ENCODE measurements around the gene MRAP. TPM values are rescaled to one million over a fixed set of nuclear protein-coding genes. Genes with fewer than 3 reads are reported as not detected.

Gene MRAP
- total RNA-seq, 2 donors from 2014 or later: not detected

DNA sequence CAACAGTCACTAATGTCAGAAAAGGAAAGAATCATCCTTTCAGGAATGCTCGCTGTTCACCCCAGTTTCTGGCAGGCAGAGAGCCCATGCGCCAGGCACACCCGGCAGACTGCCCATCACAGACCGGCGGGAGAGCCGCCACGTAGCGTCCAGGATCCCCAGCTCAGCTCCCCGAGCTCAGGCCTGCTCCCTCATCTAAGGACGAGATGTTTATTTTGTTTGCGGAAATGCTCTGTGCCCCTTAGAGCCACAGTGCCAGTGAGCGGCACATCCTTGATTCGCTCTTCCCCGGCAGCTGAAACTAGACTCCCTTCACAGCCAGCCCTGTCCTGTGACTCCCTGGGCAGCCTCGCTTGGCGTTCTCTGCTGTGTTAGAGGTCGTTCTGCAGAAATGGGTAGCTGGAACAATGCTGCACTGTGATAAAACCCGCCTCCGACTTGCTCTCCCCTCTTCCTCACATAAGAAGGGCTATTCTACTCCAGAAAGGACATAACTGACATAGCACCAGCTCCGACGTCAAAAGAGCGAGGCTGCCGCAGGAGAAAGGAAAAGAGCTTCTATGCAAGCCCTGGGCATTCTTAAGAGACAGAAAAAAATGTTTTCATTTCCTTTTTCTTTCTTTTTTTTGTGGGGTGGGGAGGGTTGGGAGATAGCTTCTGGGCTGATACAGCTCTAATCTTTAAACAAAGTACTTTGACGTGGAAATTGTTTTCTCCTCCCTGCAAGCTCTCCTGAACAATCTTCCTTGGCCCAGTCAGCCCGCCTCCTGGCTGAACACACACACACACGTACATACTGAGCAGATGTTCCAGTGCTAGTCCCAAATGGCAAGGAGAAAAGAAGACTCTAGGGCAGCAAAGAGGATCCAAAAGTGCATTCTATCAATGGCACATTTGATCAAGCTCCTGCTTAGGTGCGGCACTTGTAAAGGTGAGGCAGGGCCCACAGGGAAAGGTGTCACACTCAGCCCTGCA is 37.2 kb downstream of the MRAP start:
- intact Hi-C loops (cut with DNase I): no loop called here
- Histone ChIP-seq H3K4me3 (no peak overlapping the region), H3K36me3 (peaks cover 7% of the 10 kb centered on the region), H3K27me3 (no peaks in the 10 kb centered on the region), H3K9me3 (no peaks in the 10 kb centered on the region), H3K9ac (ENCODE audit: low read depth in 2 of 2, low read length in 2 of 2) (no peak overlapping the region), H3K27ac (no peak overlapping the region), H3K4me1 (no peaks in the 10 kb centered on the region)
- DNase-seq: no peak
- no peak for TF ChIP-seq CTCF (IDR thresholded peaks at IDR 0.05)

DNA sequence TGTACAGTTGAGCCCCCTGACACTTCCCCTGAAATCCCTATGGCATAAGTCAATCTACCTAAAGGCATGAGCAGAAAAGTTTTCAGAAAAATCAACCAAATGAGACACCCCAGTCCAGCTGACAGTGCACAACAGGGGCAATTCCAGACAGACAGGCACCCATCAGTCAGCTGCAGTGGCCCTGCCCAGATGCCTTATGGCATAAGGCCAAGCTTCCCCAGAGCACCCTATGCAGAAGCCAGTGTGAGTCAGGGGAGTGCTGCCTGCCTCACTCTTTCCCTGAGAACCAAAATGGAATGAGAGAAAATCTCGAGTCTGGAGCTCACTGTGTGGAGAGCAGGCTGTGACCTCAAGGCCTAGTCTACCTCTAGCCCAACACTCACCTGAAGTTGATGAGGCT is 38.1 kb downstream of the MRAP start:
- intact Hi-C loops (cut with DNase I): no loop called here
- no peak overlapping the region for H3K9ac ChIP-seq (ENCODE audit: low read depth in 2 of 2, low read length in 2 of 2)
- H3K27me3 ChIP-seq: no peaks in the 10 kb centered on the region

GRCh38 chr21:32337206-32337605 is 38.6 kb downstream of the MRAP start:
- Histone ChIP-seq H3K36me3 (peaks cover 7% of the 10 kb centered on the region), H3K27ac (no peak overlapping the region), H3K9me3 (no peaks in the 10 kb centered on the region), H3K4me3 (no peak overlapping the region), H3K27me3 (no peaks in the 10 kb centered on the region), H3K4me1 (no peaks in the 10 kb centered on the region), H3K9ac (ENCODE audit: low read depth in 2 of 2, low read length in 2 of 2) (no peak overlapping the region)
- intact Hi-C loops (cut with DNase I): no loop called here
- no peak for DNase-seq
- no peak for TF ChIP-seq CTCF (IDR thresholded peaks at IDR 0.05)

More for the DNA sequence above, 38.1 kb downstream of the MRAP start:
- Histone ChIP-seq H3K4me1 (no peaks in the 10 kb centered on the region), H3K27ac (no peak overlapping the region), H3K36me3 (peaks cover 7% of the 10 kb centered on the region), H3K4me3 (no peak overlapping the region), H3K9me3 (no peaks in the 10 kb centered on the region)
- DNase-seq: no peak
- TF ChIP-seq CTCF (IDR thresholded peaks at IDR 0.05): no peak

DNA sequence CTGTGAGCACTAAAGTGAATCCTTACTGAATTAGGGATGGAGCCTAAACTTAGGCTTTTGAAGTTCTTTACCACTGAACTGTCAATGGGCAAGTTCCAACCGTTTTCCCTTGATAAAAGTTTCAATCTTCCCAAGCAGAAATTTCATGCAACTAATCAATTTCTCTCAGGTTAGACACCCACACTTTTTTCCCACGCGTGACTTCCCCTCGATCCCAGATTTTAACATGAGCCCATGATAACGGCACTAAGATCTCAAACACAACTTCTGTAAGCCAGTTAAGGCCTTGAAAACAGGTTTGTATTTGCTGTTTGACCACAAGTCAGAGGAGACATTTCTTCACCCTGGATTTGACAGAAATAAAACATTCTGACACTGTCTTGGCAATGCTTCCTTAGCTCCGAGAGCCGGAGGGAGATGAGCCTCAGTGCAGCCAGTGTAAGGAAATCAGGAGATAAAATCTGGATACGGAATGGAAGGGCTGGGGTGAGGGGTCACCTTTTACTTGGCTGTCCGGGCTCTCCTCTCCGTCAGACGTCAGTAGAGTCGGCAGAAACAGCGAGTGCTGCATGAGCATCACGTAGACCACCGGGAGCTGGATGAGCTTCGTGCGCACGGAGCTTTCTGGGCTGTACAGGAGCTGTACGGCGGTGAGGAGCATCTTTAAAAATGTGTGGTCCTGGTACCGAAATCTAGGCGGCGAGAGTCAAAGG is 39.7 kb downstream of the MRAP start:
- no peak for TF ChIP-seq CTCF (IDR thresholded peaks at IDR 0.05)
- no peaks in the 10 kb centered on the region for H3K9me3 ChIP-seq
- no peak overlapping the region for H3K9ac ChIP-seq (ENCODE audit: low read depth in 2 of 2, low read length in 2 of 2)
- DNase-seq: no peak
- no peak overlapping the region for H3K27ac ChIP-seq
- intact Hi-C loops (cut with DNase I): no loop called here
- H3K27me3 ChIP-seq: no peaks in the 10 kb centered on the region
- H3K4me3 ChIP-seq: no peak overlapping the region
- peaks cover 7% of the 10 kb centered on the region for H3K36me3 ChIP-seq
- no peaks in the 10 kb centered on the region for H3K4me1 ChIP-seq

- TF ChIP-seq CTCF (IDR thresholded peaks at IDR 0.05): no peak
- no peaks in the 10 kb centered on the region for H3K36me3 ChIP-seq
- no peak overlapping the region for H3K27ac ChIP-seq
- H3K4me1 ChIP-seq: no peaks in the 10 kb centered on the region
- H3K4me3 ChIP-seq: no peak overlapping the region
- no peaks in the 10 kb centered on the region for H3K27me3 ChIP-seq
- intact Hi-C loops (cut with DNase I): no loop called here
- no peaks in the 10 kb centered on the region for H3K9me3 ChIP-seq
- no peak for DNase-seq
- no peak overlapping the region for H3K9ac ChIP-seq (ENCODE audit: low read depth in 2 of 2, low read length in 2 of 2)
These were observed 42.5 kb downstream of the MRAP start for GRCh38 chr21:32340863-32341848.
